Endothelial cell of umbilical vein (primary cell): ENCODE data around the gene PHKG2.

Experiments
- CTCF ChIP-seq, 2 donors: IDR thresholded peaks; 1 replicate in 1 of 2; 2 replicates in 1 of 2; pipeline ENCODE4 v1.5.1; 2011; ENCODE audit warnings: low read length in 2 of 2, mild to moderate bottlenecking in 2 of 2, moderate library complexity in 2 of 2, control low read depth in 1 of 2, inconsistent platforms in 1 of 2, low read depth in 1 of 2; ENCODE audit not compliant: insufficient read depth in 1 of 2; ENCODE audit errors: extremely low read depth in 1 of 2
- EZH2 ChIP-seq: IDR thresholded peaks from 2 replicates; pipeline ENCODE4 v1.6.1; 2012; ENCODE audit warnings: borderline replicate concordance, low read depth, mild to moderate bottlenecking, moderate library complexity, low read length, inconsistent platforms; ENCODE audit not compliant: severe bottlenecking
- FOS ChIP-seq: IDR thresholded peaks from 2 replicates; pipeline ENCODE4 v1.6.1; 2011; ENCODE audit warnings: mild to moderate bottlenecking, low read length, moderate library complexity, borderline replicate concordance; ENCODE audit not compliant: insufficient read depth
- GATA2 ChIP-seq: IDR thresholded peaks from 2 replicates; pipeline ENCODE4 v1.7.0; 2011; ENCODE audit warnings: low read depth, mild to moderate bottlenecking, moderate library complexity, mixed read lengths, low read length; ENCODE audit not compliant: insufficient read length, insufficient read depth
- JUN ChIP-seq: IDR thresholded peaks from 2 replicates; pipeline ENCODE4 v1.6.1; 2011; ENCODE audit warnings: borderline replicate concordance, low read depth; ENCODE audit not compliant: insufficient read length, insufficient read depth
- MAX ChIP-seq: IDR thresholded peaks from 2 replicates; pipeline ENCODE4 v1.6.1; 2011; ENCODE audit not compliant: insufficient read depth, insufficient read length
- MYC ChIP-seq: IDR thresholded peaks from one replicate; pipeline ENCODE4 v1.6.1; 2011; ENCODE audit warnings: mild to moderate bottlenecking, low read depth, low read length
- POLR2A ChIP-seq: IDR thresholded peaks from 2 replicates; pipeline ENCODE4 v1.6.1; 2012; ENCODE audit warnings: low read depth, mild to moderate bottlenecking, control low read depth, low read length
- POLR2AphosphoS5 ChIP-seq: IDR thresholded peaks from 2 replicates; pipeline ENCODE4 v1.6.1; 2012; ENCODE audit warnings: low read depth, mild to moderate bottlenecking, control low read depth, low read length, moderate library complexity; ENCODE audit not compliant: insufficient read depth

DNA sequence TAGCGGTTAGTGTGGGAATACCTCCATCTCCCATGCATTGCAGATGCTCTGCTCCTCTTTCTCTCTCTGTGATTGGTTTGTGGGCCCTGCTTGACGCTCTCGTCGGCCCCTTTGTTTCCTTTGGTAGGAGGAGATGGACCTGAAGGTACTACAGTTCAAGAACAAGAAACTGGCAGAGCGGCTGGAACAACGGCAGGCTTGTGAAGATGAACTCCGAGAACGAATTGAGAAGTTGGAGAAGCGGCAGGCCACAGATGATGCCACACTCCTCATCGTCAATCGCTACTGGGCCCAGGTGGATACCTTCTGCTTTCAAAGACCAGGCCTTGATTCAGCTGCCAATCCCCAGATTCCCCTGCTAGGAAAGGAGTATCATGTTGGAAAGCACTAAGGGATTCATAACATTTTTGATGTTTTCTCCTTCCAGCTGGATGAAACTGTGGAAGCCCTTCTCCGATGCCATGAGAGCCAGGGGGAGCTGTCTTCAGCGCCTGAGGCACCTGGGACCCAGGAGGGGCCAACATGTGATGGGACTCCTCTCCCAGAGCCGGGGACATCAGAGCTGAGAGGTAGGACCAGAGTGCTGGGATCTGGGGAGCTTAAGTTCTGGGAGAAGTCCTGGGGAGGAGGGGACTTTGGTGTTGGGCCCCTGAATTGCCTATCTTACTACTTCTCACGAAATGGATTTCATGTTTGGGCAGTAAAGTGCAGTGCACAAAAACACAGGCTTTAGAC lies 14.9 kb downstream of the PHKG2 start:
- no peak for TF ChIP-seq POLR2A
- TF ChIP-seq CTCF (IDR thresholded peaks at IDR 0.05; ENCODE audit: extremely low read depth in 1 of 2, insufficient read depth in 1 of 2, low read depth in 1 of 2, low read length in 2 of 2), result no peak
- no peak for TF ChIP-seq POLR2AphosphoS5
- TF ChIP-seq MYC, result no peak
- no peak for TF ChIP-seq EZH2
- no peak for TF ChIP-seq MAX
- TF ChIP-seq FOS, result no peak
- TF ChIP-seq GATA2, result no peak
- TF ChIP-seq JUN, result no peak
